OCI-LY3 (cell line): ENCODE data around the gene MUS81.

Source experiments
- CTCF ChIP-seq: fragments of 200-600, 300-600 bp; sonication (generic); IDR thresholded peaks from 2 replicates; pipeline ENCODE4 v1.5.1; 2014; ENCODE audit warnings: antibody characterized with exemption, low read length, low read depth
- EZH2phosphoT487 ChIP-seq: fragments of 200-600 bp; shearing (Covaris generic); IDR thresholded peaks from 2 replicates; pipeline ENCODE4 v1.6.1; 2018; ENCODE audit warnings: antibody characterized with exemption, mixed run types, low read depth

DNA sequence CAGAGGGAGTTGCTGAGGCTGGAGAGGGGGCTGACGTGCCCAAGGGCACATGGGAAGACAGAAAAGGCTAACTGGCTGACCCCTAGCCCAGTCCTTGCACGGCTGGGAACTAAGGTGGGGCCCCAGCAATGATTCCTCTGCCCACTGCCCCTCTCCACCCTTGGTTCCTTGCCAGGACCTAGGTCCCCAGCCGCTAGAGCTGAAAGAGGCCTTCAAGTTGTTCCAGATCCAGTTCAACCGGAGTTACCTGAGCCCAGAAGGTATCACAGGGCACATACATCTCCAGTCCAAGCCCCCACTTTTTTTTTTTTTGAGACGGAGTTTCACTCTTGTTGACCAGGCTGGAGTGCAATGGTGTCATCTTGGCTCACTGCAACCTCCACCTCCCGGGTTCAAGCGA, 19.8 kb downstream of the MUS81 start:
- TF ChIP-seq CTCF (no peak), EZH2phosphoT487 (no peak)
